ENCODE measurements around the gene CNGB1.

CNGB1 gene

DNA sequence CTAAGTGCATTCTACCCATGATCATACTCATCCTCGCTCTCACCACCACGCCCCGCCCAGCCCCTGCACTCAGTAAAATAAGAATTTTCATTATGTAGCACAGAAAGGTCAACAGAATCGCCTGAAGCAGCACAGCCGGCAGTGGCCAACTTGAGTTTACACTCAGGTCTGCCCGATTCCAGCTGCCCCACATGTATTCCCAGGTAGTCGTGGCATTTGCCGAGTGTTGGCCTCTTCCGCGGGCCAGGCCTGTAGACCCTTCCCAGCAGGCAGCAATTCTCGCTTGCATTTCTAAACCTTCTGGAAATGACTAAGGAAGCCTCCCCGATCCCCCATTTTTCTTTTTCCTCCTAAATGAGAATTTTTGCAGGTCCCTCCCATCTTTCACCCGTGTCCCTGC, 609 bp downstream of the CNGB1 start:
- no peak for DNase-seq

- no peak for DNase-seq
Measured at GRCh38 chr16:57969451-57970123, 1.3 kb downstream of the CNGB1 start.

DNA sequence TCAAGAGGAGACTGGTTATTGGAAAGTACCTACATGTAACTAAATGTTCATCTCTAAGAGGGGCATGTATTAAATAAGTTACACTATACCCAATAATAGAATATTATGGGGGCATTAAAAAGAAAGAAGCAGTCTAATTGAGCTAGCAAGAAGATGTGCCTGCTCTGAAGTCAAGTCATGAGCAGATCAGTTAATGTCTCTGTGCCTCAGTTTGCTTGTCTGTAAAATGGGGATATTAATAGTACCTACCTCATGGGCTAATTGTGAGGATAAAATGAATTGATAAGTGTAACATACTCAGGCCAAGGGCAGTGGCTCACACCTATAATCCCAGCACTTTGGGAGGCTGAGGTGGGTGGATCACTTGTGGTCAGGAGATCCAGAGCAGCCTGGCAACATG, 3.0 kb downstream of the CNGB1 start:
- DNase-seq: no peak

GRCh38 chr16:57966986-57967385, 3.9 kb downstream of the CNGB1 start:
- no peak for DNase-seq

GRCh38 chr16:57966204-57966771, 4.6 kb downstream of the CNGB1 start:
- DNase-seq: no peak

DNA sequence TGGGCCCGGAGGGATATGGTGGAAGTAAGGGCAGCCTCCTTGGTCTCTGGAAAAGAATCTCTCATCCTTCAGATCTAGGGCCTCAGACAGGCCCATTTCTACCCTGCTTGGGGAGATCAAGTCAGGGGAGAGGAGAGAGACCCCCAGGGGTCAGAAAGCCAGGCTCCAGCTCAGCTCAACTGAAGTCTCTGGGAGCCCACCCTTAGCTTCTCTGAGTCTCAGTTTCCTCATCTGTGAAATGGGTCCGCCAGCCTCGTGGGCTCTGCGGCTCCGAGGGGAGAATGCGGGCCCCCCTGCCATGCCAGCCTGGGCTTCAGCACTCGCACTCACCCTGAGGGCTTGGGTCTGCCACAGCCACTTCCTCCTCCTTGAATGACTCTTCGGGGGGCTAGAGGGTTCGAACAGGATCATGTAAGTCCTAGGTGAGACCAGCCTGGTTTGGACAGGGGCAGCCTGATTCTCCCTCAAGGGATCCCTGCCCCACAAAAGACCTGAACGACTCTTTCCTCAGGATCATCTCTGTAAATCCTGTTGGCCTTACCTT, 6.7 kb downstream of the CNGB1 start:
- no peak for DNase-seq

- no peak for DNase-seq
Measured at GRCh38 chr16:57962756-57963155, 8.2 kb downstream of the CNGB1 start.

DNA sequence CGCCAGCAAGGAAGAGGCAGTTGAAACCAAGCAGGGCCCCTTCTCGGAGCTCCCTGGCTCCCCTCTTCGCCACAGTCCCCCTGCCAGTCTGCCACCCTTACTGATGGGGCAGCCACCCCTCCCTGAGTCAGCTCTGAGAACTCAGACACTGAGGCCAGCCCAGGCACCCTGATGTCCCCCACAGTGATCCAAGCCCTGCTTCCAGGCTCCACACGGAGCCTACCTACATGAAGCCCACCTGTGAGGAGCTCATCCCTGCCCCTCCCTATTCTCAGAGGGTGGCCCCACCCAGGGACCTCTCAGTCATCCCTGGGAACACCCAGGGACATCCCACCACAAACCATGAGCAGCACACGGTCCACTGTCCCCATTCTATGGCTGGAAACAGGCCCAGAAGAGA, 8.9 kb downstream of the CNGB1 start:
- DNase-seq: no peak

DNA sequence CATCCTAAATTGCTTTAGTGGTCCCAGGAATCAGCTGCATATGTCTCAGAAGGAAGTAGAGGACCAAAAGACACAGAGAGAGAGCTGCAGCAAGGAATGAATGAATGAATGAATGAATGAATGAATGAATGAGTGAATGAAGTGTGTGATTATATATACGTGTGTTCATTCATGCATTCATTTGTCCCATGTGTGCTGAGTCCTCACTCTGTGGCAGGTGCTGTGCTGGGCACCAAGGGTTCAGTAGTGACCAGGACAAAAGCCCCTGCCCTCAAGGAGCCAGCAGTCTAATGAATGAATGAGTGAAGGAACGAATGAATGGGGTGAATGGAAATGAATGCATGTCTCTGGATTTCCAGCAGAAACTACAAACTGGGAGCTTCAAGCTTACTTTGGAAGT, 9.4 kb downstream of the CNGB1 start:
- no peak for DNase-seq

GRCh38 chr16:57960826-57961472, 10.0 kb downstream of the CNGB1 start:
- no peak for DNase-seq

DNA sequence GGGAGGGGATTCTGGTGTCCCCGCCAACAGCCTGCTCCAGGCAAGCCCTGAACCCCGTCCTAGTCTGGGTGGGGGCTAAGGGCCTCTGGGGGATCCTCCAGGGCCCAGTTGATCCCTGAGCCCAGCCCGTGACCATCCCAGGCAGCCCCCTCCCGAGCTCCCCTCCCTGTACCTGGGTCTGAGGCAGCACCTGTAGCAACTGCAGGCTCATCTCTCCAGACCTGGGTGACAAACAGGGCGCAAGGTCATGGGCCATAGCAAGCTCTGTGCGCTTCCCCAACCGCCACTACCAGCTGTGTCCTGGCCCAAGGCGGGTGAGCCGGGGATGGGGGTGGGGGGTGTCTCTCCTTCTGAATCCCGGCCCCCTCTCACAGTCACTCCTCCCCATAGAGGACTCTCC, 10.6 kb downstream of the CNGB1 start:
- DNase-seq: no peak

DNA sequence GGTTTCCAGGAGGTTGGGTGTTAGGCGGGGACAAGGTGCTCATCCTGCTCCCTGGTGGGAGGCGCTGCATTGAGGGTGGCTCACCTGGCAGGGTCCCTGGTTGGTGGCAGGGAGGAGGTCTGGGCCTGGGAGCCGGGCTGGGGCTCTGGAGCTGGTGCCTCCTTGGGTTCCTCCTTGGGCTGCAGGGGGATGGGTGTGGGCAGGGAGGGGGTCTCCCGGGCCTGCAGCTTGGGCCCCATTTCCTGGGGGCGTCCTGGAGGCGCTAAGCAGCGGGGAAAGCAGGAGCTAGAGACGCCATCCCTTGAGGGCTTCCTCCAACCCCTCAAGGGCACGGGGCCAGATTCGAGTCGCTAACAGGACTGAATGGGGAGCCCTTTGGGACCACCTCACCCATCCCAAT, 11.1 kb downstream of the CNGB1 start:
- no peak for DNase-seq

- DNase-seq: no peak
Measured at GRCh38 chr16:57959121-57959520, 11.8 kb downstream of the CNGB1 start.

DNA sequence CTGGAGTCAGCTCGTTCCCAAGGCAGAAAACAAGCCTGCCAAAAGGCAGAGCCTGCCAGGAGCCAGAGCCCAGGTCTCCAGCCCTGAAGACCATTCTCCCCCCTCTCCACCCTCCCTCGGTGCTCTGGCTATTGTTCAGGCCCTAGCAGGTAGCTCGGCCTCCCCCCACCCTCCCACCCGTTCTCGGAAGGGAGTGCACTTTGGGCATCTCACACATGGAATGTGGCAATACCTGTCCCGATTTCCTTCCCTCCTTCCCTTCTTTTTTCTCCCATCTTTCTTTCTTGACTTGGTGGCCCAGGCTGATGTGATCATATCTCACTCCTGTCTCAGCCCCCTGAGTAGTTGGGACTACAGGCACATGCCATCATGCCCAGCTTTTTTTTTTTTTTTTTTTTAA, 12.4 kb downstream of the CNGB1 start:
- no peak for DNase-seq

DNA sequence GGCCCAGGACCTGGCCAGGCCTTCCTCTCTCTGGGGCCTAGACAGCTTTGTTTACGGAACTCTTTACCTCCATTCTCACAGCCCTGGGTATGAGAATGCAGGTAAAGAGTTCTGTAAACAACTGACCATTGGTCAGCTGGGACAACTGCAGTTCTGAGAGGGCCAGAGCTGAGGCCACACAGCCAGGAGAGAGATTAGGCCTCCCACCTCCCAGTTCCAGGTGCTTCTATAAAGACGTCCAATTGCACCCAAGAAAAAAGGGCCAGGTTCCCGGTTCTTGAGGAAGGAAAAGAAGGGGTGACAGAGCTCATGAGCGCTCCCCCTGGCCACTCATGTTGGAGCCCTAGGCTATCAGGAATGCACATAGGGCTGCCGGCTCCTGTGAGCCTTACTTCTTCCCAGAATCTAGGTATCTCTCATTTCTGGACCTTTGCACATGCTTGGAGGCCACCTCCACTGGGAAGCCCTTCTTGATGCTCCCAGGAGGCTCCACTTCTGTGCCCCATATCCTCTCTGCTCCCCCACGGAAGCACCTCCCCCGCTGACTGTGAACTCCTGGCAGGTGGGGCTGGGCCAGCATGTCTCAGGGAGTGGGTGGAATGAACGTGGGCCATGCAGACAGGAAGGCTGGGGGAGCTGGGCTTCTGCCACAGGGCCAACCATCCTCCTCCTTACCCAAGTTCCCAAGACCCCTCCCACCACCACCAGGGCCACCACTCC, 13.1 kb downstream of the CNGB1 start:
- DNase-seq: no peak

DNA sequence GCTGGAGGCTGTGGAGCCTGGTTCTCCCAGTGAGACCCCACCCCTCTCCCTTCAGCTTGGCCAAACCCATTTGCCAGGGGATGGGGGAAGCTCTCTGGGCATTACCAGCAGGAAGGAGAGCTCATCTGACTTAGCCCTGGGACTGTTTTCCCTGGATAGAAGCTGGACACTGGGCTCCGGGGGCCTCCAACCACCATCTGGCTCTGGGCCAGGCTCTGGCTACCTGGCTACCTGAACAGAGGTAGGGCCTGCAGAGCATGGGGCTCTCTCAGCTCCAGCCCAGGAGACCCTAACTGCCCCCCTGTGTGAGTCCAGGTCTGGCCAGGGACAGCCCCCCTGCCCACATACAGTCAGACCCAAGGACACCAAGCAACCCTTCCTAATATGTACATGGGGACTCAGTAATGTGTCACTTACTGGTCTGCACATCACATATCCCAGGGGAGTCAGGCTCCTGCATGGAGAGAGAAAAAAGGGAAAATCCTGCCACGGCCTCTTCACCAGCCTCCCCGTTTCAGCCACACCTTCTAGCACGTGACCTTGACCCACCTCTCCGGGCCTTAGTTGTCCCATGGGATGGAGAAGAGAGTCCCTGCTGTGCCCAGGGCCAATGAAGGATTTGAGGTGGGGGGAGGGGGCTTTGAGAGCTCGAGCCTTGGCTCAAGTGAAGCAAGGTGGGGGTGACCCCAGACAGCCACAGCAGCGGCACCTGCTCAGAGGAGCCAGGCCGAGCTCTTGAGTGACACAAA, 13.8 kb downstream of the CNGB1 start:
- no peak for DNase-seq

DNA sequence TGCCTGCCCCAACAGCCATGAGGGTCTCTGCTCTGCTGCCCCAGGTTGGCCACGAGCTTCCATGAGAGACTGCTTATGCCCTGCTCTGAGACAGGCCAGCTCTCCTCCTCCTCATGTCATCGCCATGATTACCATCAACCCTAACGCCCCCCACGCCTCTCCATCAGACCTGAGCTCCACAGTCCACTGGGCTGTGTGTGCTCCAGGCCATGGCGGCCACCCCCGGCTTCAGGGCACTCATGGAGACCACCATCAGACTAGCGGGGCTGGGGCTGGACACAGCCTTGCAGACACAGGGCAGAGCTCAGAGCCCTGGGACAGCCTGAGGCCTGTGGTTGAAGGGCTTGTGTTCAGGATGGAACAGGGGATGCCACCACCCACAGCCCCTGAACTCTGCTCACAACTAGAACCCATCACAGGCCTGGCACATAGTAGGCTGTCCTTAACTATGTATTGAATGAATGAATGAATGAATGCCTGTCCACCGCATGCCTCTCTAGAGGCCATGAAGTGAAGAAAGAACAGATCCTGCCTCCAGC, 14.6 kb downstream of the CNGB1 start:
- no peak for DNase-seq

DNA sequence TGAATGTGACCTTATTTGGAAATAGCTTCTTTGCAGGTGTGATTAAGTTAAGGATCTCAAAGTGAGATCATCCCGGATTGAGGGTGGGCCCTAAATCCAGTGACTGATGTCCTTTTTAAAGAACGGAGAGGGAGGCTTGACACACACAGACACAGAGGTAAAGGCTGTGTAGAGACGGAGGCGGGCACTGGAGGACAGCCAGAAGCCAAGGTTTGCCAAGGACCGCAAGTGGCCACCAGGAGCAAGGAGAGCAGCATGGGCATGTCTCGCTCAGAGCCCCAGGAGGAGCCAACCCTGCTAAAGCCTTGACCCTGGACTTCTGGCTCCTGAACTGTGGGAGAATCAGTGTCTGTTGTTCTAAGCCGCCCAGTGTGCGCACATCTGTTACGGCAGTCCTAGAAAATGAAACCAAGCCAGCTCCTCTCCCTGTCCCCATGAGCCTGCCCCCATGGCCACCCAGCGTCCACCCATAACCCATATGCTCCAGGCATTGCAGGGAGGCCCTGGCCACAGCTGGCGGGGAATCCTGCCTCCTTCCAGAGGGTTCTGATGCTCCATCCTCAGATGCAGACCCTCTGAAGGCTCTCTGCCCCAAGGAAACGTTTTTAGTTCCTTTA, 15.2 kb downstream of the CNGB1 start:
- DNase-seq: no peak

GRCh38 chr16:57953857-57954256, 17.1 kb downstream of the CNGB1 start:
- DNase-seq: no peak

- no peak for DNase-seq
Measured at GRCh38 chr16:57952909-57953308, 18.0 kb downstream of the CNGB1 start.

DNA sequence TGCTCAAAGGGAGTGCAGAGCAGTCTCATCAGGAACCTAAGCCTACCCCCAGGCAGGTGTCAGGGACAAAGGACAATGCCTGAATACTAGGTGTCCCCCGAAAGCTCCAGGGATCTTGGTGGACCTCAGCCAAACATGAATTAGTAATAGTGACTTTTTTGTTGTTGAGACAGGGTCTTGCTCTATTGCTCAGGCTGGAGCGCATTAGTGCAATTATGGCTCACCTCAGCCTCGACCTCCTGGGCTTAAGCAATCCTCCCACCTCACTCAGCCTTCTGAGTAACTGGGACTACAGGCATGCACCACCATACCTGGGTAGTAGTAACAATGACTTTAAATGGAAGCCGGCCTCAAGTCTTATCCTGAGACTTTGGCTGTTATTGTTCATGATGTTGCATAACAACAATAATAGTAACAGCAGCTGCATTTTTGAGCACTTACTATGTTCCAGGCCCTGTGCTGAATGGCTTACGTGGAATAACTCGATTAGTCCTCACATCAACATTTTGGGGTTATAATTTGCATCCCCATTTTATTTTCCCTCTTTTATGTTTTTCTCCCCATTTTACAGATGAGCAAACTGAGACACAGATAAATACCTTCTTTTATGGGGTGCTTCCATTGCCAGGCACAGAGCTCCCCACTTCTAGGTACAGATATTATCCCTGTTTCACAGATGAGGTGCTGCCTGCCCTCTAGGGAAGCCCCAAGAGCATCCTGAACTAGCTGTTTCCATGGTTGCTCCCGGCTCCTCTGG, 19.5 kb downstream of the CNGB1 start:
- DNase-seq: no peak

All from stimulated activated CD4-positive, alpha-beta T cell treated with anti-CD3 and anti-CD28 coated beads, Interleukin-4, amount 100 ng/mL, for 4 hours (primary cell).